GM18502 (cell line): ENCODE results near the gene SYT17.

ENCODE experiments used
- ATAC-seq: cut with Tn5 transposase; IDR thresholded peaks from one replicate; pipeline ENCODE4 v1.9.1; 2021; ENCODE audit warnings: mild to moderate bottlenecking; ENCODE audit not compliant: unreplicated experiment, poor library complexity

Gene SYT17

GRCh38 chr16:19167710-19168370 lies at the start of gene SYT17:
SYT17 (plus strand) TSS chr16:19168240; CDS start chr16:19168647, 407 bp downstream.
- ATAC-seq, result no peak

GRCh38 chr16:19118938-19119431 lies 49.1 kb upstream of the SYT17 start:
- ATAC-seq, result no peak

- ATAC-seq, result no peak
Measured at GRCh38 chr16:19119564-19119963, 48.5 kb upstream of the SYT17 start.

GRCh38 chr16:19123535-19124178 lies 44.4 kb upstream of the SYT17 start:
- no peak for ATAC-seq

- ATAC-seq, result no peak
Measured at GRCh38 chr16:19126300-19126699, 41.7 kb upstream of the SYT17 start.

GRCh38 chr16:19127205-19127604 lies 40.8 kb upstream of the SYT17 start:
- ATAC-seq, result peak; percentile 57

- peak; percentile 47 for ATAC-seq
Measured at GRCh38 chr16:19127674-19128131, 40.3 kb upstream of the SYT17 start.

GRCh38 chr16:19128454-19129200 lies 39.4 kb upstream of the SYT17 start:
- no peak for ATAC-seq

GRCh38 chr16:19130385-19130784 lies 37.7 kb upstream of the SYT17 start:
- ATAC-seq, result no peak

- ATAC-seq, result no peak
Measured at GRCh38 chr16:19130852-19131824, 36.9 kb upstream of the SYT17 start.

- ATAC-seq, result no peak
Measured at GRCh38 chr16:19131825-19132218, 36.2 kb upstream of the SYT17 start.

- no peak for ATAC-seq
Measured at GRCh38 chr16:19132255-19132654, 35.8 kb upstream of the SYT17 start.

- no peak for ATAC-seq
Measured at GRCh38 chr16:19132898-19133297, 35.1 kb upstream of the SYT17 start.

- ATAC-seq, result no peak
Measured at GRCh38 chr16:19133600-19133999, 34.4 kb upstream of the SYT17 start.

- ATAC-seq, result no peak
Measured at GRCh38 chr16:19135201-19135842, 32.7 kb upstream of the SYT17 start.

GRCh38 chr16:19135896-19136438 lies 32.1 kb upstream of the SYT17 start:
- ATAC-seq, result no peak

- no peak for ATAC-seq
Measured at GRCh38 chr16:19136549-19137196, 31.4 kb upstream of the SYT17 start.

GRCh38 chr16:19137201-19138128 lies 30.6 kb upstream of the SYT17 start:
- no peak for ATAC-seq
